TTC549 (cell line): ENCODE data around the gene P4HB.

Experiments
- FAIRE-seq: peaks from 2 replicates; lab custom pipeline; 2012; peaks lifted over from hg19 to GRCh38; lab: Jason Lieb, UNC

P4HB gene

DNA sequence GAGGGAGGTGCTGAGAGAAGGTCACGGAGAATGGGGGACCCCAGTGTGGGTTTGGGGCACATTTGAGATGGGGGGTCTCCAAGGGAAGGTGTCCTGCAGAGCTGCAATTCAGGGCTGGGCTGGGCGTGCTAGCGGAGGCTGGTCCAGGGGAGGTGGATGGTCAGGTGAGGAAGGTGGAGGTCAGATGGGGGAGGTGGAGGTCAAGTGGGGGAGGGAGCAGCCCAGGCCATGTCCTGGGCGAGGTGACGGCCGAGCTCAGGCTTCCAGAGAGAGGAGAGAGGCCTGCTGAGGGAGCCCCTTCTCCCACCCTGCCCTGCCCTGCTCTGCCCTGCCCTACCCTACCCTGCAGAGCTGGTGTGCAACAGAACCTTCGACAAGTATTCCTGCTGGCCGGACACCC, 49.9 kb downstream of the P4HB start:
- no peak for FAIRE-seq

DNA sequence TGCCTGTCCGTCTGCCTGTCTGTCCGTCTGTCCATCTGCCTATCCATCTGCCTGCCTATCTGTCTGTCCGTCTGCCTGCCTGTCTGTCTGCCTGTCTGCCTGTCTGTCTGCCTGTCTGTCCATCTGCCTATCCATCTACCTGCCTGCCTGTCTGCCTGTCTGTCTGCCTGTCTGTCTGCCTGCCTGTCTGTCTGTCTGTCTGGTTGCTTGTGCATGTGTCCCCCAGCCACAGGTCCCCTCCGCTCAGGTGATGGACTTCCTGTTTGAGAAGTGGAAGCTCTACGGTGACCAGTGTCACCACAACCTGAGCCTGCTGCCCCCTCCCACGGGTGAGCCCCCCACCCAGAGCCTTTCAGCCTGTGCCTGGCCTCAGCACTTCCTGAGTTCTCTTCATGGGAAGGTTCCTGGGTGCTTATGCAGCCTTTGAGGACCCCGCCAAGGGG, 50.8 kb downstream of the P4HB start:
- FAIRE-seq = no peak

DNA sequence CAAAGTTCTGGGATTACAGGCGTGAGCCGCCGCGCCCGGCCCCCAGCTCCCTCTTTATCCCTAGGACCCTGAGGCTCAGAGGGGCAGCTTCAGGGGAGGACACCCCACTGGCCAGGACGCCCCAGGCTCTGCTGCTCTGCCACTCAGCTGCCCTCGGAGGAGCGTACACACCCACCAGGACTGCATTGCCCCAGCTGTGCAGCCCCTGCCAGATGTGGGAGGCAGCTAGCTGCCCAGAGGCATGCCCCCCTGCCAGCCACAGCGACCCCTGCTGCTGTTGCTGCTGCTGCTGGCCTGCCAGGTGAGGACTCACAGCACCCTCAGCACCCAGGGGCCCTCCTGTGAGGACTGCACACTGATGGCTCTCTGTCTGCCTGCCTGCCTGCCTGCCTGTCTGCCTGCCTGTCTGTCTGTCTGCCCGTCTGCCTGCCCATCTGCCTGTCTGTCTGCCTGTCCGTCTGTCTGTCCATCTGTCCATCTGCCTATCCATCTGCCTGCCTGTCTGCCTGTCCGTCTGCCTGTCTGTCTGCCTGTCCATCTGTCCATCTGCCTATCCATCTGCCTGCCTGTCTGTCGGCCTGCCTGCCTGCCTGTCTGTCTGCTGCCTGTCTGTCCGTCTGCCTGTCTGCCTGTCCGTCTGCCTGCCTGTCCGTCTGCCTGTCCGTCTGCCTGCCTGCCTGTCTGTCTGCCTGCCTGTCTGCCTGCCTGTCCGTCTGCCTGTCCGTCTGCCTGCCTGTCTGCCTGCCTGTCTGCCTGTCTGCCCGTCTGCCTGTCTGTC, 51.4 kb downstream of the P4HB start:
- FAIRE-seq = no peak

DNA sequence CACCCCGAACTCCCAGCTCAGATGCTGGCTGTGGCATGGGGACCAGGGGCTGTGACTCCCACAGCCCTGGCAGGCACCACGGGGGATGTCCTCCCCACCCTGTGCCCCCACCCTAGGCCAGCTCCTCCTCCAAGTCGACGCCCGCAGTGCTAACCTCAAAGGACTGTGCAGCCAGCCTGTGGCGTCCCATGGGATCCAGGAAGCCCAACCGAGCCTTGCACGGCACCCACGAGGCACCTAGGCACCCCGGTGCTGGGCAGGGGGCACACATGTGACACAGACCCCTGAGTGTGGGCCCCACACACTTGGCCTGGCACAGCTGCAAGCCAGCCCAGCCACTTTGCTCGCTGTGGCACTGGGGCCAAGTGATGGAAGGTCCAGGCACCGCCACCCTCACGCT, 52.5 kb downstream of the P4HB start:
- no peak for FAIRE-seq

DNA sequence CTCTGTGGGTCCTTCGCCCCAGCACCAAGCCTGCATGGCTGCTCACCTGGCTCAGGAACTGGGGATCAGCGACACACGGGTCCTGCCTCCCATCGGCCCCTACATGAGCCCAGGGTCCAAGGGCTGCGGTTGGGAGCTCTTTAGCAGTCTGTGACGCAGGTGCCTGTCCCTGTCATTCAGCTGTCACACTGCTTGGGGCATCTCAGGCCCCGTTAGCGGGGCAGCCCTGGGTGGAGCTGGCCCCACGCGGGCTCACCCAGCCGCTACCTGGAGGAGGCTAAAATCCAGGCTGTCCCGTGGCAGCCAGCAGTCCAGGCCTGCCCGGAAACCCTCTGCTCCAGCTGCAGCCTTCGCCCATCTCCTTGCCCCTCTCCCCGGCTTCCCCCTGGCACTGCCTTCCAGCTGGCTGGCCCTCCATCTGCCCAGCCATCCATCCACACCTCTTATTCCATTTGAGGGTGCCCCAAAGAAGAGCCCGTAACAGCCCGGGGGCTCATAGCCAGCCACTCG, 53.1 kb downstream of the P4HB start:
- FAIRE-seq = no peak

DNA sequence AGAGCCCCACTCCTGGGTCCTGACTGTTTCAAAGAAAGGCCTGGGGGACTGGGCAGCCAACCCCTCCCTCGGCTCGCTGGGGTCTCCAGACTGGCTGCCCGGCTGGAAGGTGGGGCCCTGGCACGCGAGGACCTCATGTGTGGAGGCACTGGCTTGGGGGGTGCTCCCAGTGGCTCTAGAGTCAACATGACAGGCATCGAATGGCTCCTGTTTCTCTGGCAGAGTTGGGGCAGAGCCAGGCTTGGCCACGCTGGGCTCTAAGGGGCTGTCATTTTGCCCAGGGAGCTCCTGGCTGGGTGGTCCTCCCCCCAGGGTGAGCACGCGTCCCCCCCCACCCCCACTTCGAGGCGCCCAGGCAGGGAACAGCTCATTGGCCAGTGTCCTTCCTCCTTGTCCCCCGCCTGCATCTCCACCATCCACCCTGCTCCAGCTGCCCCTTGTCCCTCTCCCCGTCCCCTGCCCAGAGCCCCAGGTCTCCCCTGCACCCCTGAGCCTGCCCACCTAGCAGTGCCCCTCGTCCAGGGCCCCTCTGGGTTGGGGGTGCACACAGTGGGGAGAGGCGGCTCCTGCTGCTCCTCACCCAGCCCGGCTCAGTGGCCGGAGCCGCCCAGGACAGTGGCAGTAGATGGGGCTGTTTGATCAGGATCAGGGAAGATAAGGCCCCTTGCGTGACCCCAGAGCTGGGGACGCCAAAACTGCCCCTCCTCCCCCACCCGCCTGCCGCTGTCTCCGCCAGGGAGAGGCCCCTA, 53.7 kb downstream of the P4HB start:
- FAIRE-seq = no peak

DNA sequence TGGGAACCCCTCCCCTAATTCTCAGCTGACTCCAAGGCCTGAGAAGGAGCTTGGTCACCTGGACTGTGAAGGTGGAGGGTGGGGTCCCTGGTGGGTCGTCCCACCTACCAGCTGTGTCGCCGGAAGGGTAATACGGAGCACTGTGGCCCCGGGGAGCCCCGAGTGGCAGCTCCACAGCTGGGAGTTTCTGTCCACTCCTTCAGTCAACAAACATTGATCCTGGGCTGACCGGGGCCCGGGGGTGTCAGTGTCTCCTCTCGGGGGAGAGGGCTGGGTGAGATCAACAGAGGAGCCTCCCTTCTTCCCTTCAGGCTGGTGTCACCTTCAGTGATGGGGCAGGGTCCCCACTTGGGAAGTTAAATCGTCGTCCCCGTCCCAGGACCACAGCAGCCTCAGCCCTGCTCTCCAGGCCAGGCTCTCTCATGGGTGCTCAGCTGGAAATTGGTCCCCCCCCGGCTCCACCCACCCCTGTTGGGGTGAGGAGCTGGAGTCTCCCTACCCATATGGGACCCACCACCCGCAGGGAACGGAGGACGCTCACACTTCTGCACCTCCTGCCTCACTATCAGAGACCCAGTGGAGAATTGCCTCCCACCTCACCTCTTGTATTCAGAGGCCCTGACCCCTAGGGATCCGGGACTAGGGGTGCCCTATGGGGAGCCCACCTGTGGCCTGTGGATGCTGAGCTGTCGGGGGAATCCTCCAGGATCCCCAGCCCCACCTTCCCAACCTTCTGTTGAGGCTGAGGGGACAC, 54.5 kb downstream of the P4HB start:
- FAIRE-seq = no peak

DNA sequence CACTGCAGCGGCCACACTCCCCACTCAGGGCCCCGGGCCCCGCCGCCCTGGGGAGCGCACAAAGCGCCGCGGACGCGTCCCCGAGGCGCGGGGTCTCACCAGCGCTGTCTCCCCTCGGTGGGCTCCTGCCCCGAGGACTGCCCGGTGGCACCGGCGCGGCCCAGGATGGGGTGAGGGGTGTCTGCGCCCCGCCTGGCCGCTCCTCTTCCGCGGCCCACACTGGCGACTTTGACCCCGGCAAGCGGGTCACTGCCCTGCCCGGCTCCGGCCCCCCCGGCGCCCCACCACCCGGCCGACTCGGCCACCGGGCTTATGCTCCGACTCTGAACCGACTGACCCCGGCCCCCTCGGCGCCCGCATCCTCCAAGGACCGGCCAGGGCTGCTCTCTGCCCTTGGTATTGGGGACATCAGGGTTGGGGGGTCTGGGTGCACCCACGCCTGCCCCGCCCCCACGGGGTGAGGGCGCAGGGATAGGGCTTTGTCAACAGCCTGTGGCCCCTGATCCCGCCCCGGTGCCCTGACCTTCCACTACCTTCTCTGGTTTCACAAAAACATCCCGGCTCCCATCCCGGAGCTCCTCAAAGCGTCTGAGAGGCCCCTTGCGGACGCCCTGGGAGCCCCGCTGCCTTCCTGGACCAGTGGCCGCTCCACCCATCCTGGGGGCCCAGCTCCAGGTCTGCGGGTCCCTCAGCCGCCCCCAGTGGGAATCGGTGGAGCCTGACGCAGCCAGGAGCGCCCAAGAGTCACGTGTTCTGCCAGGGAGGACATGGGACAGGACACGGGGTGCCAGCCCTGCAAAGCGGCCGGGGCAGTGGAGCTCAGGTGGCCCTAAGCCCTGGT, 55.6 kb downstream of the P4HB start:
- FAIRE-seq = no peak

DNA sequence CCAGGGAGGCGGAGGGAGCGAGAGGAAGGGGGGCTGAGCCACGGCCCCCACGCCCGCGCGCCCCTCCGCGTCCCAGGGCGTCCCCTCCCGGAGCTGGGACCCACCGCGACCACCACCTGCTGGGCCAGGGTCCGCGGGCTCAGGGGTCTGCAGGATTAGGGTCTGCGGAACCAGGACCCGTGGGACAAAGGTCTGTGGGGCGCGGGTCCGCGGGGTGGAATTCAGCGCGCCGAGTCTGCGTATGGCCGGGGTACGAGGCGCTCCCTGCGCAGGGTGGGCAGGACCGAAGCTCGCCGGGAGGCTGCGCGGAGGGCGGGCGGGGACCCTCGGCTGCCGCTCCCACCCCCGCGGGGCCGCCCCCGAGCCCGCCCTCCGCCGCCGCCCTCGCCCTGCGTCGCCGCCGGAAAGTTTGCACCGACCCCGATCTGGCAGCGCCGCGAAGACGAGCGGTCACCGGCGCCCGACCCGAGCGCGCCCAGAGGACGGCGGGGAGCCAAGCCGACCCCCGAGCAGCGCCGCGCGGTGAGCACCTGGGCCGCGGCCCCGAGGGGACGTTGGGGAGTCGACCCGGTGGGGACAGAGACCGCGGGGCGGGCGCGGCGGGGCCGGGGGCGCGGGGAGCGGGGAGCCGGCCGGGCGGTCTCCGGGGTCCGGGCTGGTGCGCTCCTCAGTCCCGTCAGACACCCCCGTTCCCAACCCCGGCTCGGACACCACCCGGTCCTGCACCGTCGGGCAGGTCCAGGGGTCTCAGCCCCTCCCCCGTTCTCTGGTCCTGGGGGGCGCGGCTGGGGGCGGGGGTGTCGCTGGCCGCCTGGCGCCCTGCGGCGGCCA, 56.4 kb downstream of the P4HB start, which contains the start of gene GCGR:
Gene GCGR (plus strand): TSS at position 423 of the 831 bp plus-strand sequence. CDS start 4,869 bp downstream, outside the sequence.
- FAIRE-seq = no peak

DNA sequence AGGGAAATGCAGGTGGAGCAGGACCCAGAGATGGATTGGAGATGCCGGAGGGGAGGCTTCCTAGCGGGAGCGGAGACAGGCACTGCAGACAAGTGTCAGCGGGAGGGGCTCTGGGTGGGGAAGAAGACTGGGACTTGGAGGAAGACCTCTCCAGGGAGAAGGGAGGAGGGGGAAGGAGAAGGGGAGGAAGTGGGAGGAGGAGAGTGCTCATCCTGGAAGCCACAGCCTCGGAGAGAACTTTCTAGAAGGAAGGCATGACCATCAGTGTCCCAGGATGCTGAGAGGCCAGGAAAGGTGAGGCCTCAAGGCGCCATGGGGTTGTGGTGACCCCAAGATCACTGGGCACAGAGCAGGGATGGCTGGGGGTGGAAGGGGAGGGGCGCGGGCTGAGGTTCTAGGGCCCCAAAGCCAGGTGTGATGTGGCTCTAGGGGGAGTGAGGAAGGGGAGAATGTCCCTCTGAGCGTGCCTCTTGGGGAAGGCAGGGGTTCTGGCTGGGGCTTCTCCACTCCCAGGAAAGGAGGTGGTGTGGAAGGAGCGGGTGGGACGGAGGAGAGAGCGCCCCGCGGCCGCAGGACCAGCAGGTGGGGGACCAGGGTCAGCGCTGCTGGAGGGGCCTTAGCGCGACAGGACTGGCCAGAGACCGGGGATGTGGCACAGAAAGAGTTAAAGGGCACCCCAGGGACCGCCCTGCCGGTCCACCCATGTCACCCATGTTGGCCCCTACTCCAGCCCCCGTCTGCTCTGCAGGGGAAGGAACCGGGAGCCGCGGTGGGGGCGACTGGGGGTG, 57.3 kb downstream of the P4HB start:
- FAIRE-seq = no peak

DNA sequence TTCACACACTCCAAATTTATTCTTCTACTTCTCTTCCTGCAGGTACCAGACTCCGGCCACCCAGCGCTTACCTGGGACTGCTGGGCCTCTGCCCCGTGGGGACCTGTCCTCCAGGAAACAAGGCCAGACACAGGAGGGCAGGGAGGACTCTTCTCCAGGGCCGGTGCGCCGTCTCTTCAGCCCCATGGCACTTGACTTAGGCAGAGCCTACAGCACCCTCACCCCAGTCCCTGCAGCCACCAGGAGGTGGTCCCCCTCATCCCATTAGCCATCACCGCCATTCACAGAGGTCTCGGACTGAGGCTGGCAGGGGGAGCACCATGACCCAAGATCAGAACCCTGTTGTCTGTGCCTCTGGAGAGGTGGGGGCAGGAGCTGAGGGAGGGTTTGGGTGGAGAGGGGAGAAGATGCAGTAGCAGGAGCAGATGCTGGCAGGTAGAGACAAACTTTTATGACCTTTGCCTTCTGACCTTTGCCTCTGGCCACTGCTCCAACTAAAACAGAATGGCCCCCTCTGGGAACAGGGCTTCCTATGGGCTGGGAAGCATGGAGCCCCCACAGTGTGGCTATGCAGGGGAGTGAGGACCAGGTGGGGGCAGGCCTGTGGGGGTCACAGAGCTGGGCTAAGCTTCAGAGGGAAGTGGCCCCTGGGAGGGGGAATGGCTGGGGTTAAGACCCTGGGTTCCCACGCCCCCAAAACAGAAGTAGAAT, 58.1 kb downstream of the P4HB start:
- FAIRE-seq = no peak

DNA sequence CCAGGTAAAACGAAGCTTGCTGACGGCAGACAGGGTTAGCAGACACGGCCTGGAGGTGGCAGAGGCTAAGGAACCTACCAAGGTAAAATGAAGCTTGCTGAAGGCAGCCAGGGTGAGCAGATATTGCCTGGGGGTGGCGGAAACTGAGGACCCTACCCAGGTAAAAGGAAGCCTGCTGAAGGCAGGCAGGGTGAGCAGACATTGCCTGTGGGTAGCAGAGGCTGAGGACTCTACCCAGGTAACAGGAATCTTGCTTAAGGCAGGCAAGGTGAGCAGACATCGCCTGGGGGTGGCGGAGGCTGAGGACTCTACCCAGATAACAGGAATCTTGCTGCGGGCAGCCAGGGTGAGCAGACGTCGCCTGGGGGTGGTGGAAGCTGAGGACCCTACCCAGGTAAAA, 59.0 kb downstream of the P4HB start:
- no peak for FAIRE-seq

DNA sequence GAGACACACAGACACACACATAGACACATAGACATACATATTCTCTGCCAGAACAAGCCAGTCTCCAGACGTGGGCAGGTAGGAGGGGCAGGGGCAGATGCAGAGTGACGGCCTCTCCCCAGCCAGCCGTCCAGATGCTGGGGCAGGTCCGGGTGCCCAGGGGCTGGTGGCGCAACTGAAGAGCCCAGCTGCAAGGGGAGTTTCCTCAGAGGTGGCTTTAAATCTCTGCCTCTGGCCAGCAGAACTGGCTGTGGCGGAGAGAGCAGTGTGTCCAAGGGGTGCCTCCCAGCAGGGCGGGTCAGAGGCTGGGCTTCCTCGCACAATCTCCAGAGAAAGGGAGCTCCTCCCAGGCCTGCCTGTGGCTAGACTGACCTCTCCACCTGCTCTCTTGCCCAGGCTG, 65.8 kb downstream of the P4HB start:
- FAIRE-seq = no peak

DNA sequence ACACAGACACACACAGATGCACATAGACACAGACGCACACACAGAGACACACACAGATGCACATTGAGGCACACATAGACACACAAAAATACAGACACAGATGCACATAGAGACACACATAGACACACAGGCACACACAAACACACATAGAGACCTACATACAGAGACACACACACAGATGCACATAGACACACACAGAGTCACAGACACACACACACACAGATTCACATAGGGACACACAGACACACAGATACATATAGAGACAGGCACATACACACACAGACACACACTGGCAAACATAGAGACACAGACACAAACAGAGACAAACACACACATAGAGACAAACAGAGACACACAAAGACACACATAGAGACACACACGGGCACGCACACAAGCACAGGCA, 66.3 kb downstream of the P4HB start:
- FAIRE-seq = no peak
